Keratinocyte (primary cell): ENCODE results near the gene AQP5. TPM values are rescaled to one million over a fixed set of nuclear protein-coding genes. Genes with fewer than 3 reads are reported as not detected.

Experiments used
- DNase-seq: peaks from one replicate; pipeline ENCODE4 v3.0.0-alpha.2; 2011; ENCODE audit warnings: low read depth, missing footprints, low spot score
- FAIRE-seq: peaks from 2 replicates; lab custom pipeline; 2011; peaks lifted over from hg19 to GRCh38; lab: Jason Lieb, UNC
- H2AFZ ChIP-seq: 2 replicates; pipeline ENCODE4 v1.6.0; 2012; ENCODE audit warnings: low read length, control low read depth, inconsistent platforms; ENCODE audit not compliant: control insufficient read depth
- H3K27ac ChIP-seq: 2 replicates; pipeline ENCODE4 v1.5.1; 2011; ENCODE audit warnings: low read length; ENCODE audit not compliant: control insufficient read depth, insufficient read depth
- H3K27me3 ChIP-seq: 3 replicates; pipeline ENCODE4 v1.6.0; 2011; ENCODE audit warnings: low read length; ENCODE audit not compliant: control insufficient read depth, insufficient read depth; ENCODE audit errors: extremely low read depth
- H3K36me3 ChIP-seq, 2 experiments: 2 replicates in 1 of 2; 3 replicates in 1 of 2; pipeline ENCODE4 v1.5.1; 2011; ENCODE audit warnings: low read length in 2 of 2, mild to moderate bottlenecking in 1 of 2; ENCODE audit not compliant: control insufficient read depth in 2 of 2, insufficient read depth in 2 of 2; ENCODE audit errors: extremely low read depth in 1 of 2
- H3K4me1 ChIP-seq: 3 replicates; pipeline ENCODE4 v1.5.1; 2011; ENCODE audit warnings: low read length; ENCODE audit not compliant: control insufficient read depth, insufficient read depth; ENCODE audit errors: extremely low read depth
- H3K4me2 ChIP-seq: 3 replicates; pipeline ENCODE4 v1.6.0; 2011; ENCODE audit warnings: low read depth, low read length; ENCODE audit not compliant: control insufficient read depth, insufficient read depth; ENCODE audit errors: extremely low read depth
- H3K4me3 ChIP-seq, 3 experiments: fragments of 200-600 bp in 1 of 3; sonication (generic) in 1 of 3; 2 replicates in 2 of 3; 3 replicates in 1 of 3; pipeline ENCODE4 v1.5.1; 2011 to 2016; ENCODE audit warnings: low read length in 3 of 3, mild to moderate bottlenecking in 3 of 3, control low read depth in 2 of 3, inconsistent platforms in 1 of 3, low read depth in 1 of 3, mixed read lengths in 1 of 3, mixed run types in 1 of 3, moderate library complexity in 1 of 3; ENCODE audit not compliant: control insufficient read depth in 2 of 3, insufficient read depth in 2 of 3; ENCODE audit errors: extremely low read depth in 1 of 3
- H3K79me2 ChIP-seq: 2 replicates; pipeline ENCODE4 v1.6.0; 2012; ENCODE audit warnings: low read length; ENCODE audit not compliant: control insufficient read depth, insufficient read depth
- H3K9ac ChIP-seq: 3 replicates; pipeline ENCODE4 v1.6.0; 2011; ENCODE audit warnings: low read length; ENCODE audit not compliant: control insufficient read depth, insufficient read depth; ENCODE audit errors: extremely low read depth
- H3K9me1 ChIP-seq: 3 replicates; pipeline ENCODE4 v1.6.0; 2011; ENCODE audit warnings: low read length; ENCODE audit not compliant: control insufficient read depth, insufficient read depth; ENCODE audit errors: extremely low read depth
- H3K9me3 ChIP-seq: 2 replicates; pipeline ENCODE4 v1.5.1; 2012; ENCODE audit warnings: low read depth, low read length; ENCODE audit not compliant: control insufficient read depth
- H4K20me1 ChIP-seq: 3 replicates; pipeline ENCODE4 v1.6.0; 2011; ENCODE audit warnings: low read length; ENCODE audit not compliant: control insufficient read depth, insufficient read depth; ENCODE audit errors: extremely low read depth
- EZH2 ChIP-seq: IDR thresholded peaks from one replicate; pipeline ENCODE4 v1.6.1; 2012; ENCODE audit warnings: inconsistent platforms, mild to moderate bottlenecking, low read length, moderate library complexity
- dilution Hi-C: fragments of 300-500 bp; cut with MboI; formaldehyde crosslinking; loops from one replicate; pipeline ENCODE4 v1.7.0; 2020; ENCODE audit warnings: low sequenced_read_pairs; ENCODE audit not compliant: extremely low pct_ligation_motif_present
- polyA plus RNA-seq, 5 experiments: library from polyadenylated mRNA; depleted of rRNA in 3 of 5; stranded (reverse) in 3 of 5; stranded (forward) in 1 of 5; unstranded in 1 of 5; fragments of >200 nt; gene quantifications; 1 replicate in 1 of 5; 2 replicates in 3 of 5; 3 replicates in 1 of 5; pipeline versions ENCODE4 v1.2.1 to v1.2.3, GENCODE V29; 2011 to 2012; ENCODE audit warnings: missing spikeins in 2 of 5, low read depth in 1 of 5, low replicate concordance in 1 of 5
- TF ChIP-seq, protein P1 (sequence below), 3 experiments: IDR thresholded peaks in 1 of 3; conservative IDR thresholded peaks in 1 of 3; optimal IDR thresholded peaks in 1 of 3; 2 replicates in 2 of 3; 3 replicates in 1 of 3; pipeline versions ENCODE3 to v1.5.1; 2011; ENCODE audit warnings: low read length in 3 of 3, mild to moderate bottlenecking in 3 of 3, moderate library complexity in 2 of 3, control low read depth in 1 of 3, inconsistent platforms in 1 of 3; ENCODE audit not compliant: insufficient read depth in 2 of 3; ENCODE audit errors: extremely low read depth in 1 of 3

Gene AQP5
- polyA plus RNA-seq, 1 donor (not counting 4 experiments of a cell fraction or from before 2014, with no cell fraction given): not detected

DNA sequence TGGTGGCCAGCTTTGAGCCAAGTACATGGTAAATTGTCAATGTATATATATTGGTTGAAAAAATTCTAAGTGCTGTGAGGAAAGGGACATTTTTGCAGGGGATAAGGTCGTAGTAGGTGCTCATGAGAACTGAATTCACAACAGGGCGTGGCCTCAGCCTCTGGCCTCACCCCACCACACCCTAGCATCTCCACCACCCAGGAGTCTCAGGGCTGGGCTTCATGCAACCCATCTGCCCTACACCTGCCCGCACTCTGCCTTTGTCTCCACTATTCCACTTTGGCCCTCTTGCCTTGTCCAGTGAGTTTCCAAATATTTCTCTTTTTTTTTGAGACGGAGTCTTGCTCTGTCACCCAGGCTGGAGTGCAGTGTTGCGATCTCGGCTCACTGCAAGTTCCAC lies 33.2 kb upstream of the AQP5 start:
- Histone ChIP-seq H3K79me2 (no peaks in the 10 kb centered on the region), H3K9me1 (no peaks in the 10 kb centered on the region), H3K4me3 (no peak overlapping the region), H4K20me1 (no peaks in the 10 kb centered on the region), H3K9ac (no peak overlapping the region), H3K4me1 (peaks cover 10% of the 10 kb centered on the region), H2AFZ (no peak overlapping the region), H3K27me3 (no peaks in the 10 kb centered on the region), H3K4me2 (no peak overlapping the region), H3K36me3 (no peaks in the 10 kb centered on the region), H3K27ac (no peak overlapping the region), H3K9me3 (no peaks in the 10 kb centered on the region)
- FAIRE-seq (no peak), DNase-seq (no peak)
- dilution Hi-C loops: no loop called here
- TF ChIP-seq EZH2: no peak
- TF ChIP-seq, protein P1, sequence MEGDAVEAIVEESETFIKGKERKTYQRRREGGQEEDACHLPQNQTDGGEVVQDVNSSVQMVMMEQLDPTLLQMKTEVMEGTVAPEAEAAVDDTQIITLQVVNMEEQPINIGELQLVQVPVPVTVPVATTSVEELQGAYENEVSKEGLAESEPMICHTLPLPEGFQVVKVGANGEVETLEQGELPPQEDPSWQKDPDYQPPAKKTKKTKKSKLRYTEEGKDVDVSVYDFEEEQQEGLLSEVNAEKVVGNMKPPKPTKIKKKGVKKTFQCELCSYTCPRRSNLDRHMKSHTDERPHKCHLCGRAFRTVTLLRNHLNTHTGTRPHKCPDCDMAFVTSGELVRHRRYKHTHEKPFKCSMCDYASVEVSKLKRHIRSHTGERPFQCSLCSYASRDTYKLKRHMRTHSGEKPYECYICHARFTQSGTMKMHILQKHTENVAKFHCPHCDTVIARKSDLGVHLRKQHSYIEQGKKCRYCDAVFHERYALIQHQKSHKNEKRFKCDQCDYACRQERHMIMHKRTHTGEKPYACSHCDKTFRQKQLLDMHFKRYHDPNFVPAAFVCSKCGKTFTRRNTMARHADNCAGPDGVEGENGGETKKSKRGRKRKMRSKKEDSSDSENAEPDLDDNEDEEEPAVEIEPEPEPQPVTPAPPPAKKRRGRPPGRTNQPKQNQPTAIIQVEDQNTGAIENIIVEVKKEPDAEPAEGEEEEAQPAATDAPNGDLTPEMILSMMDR (optimal IDR thresholded peaks at IDR 0.05 in 1 of 3, IDR thresholded peaks at IDR 0.05 in 1 of 3, conservative IDR thresholded peaks at IDR 0.05 in 1 of 3; ENCODE audit: extremely low read depth in 1 of 3, insufficient read depth in 2 of 3, low read length in 3 of 3): no peak

DNA sequence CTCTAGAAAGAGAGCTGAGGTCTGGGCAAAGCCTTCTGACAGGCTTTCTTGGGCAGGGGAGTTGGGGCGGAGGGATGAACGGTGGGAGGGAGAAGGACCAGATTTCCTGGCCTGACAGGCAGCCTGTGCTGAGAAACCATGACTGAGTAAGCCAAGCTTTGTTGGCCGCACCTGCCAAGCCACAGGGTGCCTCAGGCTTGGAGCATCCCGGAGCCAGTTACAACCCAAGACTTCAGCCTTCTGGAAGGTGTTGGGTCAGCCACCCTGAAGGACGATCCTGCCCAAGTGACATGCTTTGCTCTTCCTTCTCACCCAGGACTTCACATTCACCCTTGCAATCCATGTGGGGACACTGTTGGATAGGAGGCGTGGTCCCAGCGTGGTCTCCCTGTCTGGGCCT lies 32.1 kb upstream of the AQP5 start:
- Histone ChIP-seq H3K79me2 (no peaks in the 10 kb centered on the region), H2AFZ (no peak overlapping the region), H4K20me1 (no peaks in the 10 kb centered on the region), H3K27ac (no peak overlapping the region), H3K36me3 (no peaks in the 10 kb centered on the region), H3K9me3 (no peaks in the 10 kb centered on the region), H3K9me1 (no peaks in the 10 kb centered on the region), H3K27me3 (no peaks in the 10 kb centered on the region), H3K4me2 (no peak overlapping the region), H3K9ac (no peak overlapping the region), H3K4me1 (peaks cover 10% of the 10 kb centered on the region), H3K4me3 (no peak overlapping the region)
- dilution Hi-C loops: no loop called here
- no peak for TF ChIP-seq EZH2
- TF ChIP-seq, protein P1 (optimal IDR thresholded peaks at IDR 0.05 in 1 of 3, IDR thresholded peaks at IDR 0.05 in 1 of 3, conservative IDR thresholded peaks at IDR 0.05 in 1 of 3; ENCODE audit: extremely low read depth in 1 of 3, insufficient read depth in 2 of 3, low read length in 3 of 3): no peak
- DNase-seq (no peak), FAIRE-seq (no peak)
